HG03066 (cell line): ENCODE data around the gene HMGCLL1.

ENCODE experiments used
- ATAC-seq: cut with Tn5 transposase; IDR thresholded peaks from one replicate; pipeline ENCODE4 v1.9.1; 2021; ENCODE audit warnings: low read depth; ENCODE audit not compliant: unreplicated experiment

The HMGCLL1 gene

GRCh38 chr6:55578537-55579363, at the start of gene HMGCLL1:
TSS of gene HMGCLL1 (minus strand) at chr6:55579192. CDS start at chr6:55579055, 137 bp downstream.
- no peak for ATAC-seq

- ATAC-seq, result no peak
Measured at GRCh38 chr6:55621993-55622392, 43.0 kb upstream of the HMGCLL1 start.

- ATAC-seq, result no peak
Measured at GRCh38 chr6:55621244-55621643, 42.3 kb upstream of the HMGCLL1 start.

- ATAC-seq, result no peak
Measured at GRCh38 chr6:55617272-55617671, 38.3 kb upstream of the HMGCLL1 start.

GRCh38 chr6:55604021-55604420, 25.0 kb upstream of the HMGCLL1 start:
- ATAC-seq, result no peak

GRCh38 chr6:55601120-55601519, 22.1 kb upstream of the HMGCLL1 start:
- no peak for ATAC-seq

- no peak for ATAC-seq
Measured at GRCh38 chr6:55594442-55594841, 15.4 kb upstream of the HMGCLL1 start.

- ATAC-seq, result no peak
Measured at GRCh38 chr6:55584654-55585354, 5.8 kb upstream of the HMGCLL1 start.

GRCh38 chr6:55576811-55577210, 2.2 kb downstream of the HMGCLL1 start:
- no peak for ATAC-seq

GRCh38 chr6:55574556-55574955, 4.4 kb downstream of the HMGCLL1 start:
- ATAC-seq, result no peak

- ATAC-seq, result no peak
Measured at GRCh38 chr6:55569638-55570037, 9.4 kb downstream of the HMGCLL1 start.

- ATAC-seq, result no peak
Measured at GRCh38 chr6:55568808-55569439, 10.1 kb downstream of the HMGCLL1 start.

GRCh38 chr6:55567558-55567957, 11.4 kb downstream of the HMGCLL1 start:
- ATAC-seq, result no peak

GRCh38 chr6:55566036-55566710, 12.8 kb downstream of the HMGCLL1 start:
- no peak for ATAC-seq

- no peak for ATAC-seq
Measured at GRCh38 chr6:55562318-55562717, 16.7 kb downstream of the HMGCLL1 start.

- no peak for ATAC-seq
Measured at GRCh38 chr6:55560290-55560885, 18.6 kb downstream of the HMGCLL1 start.

GRCh38 chr6:55557146-55557545, 21.8 kb downstream of the HMGCLL1 start:
- no peak for ATAC-seq

GRCh38 chr6:55545791-55546190, 33.2 kb downstream of the HMGCLL1 start:
- ATAC-seq, result no peak

- ATAC-seq, result no peak
Measured at GRCh38 chr6:55543633-55544309, 35.2 kb downstream of the HMGCLL1 start.

- ATAC-seq, result no peak
Measured at GRCh38 chr6:55541024-55541423, 38.0 kb downstream of the HMGCLL1 start.
